Prostate gland (tissue), 2 donors: ENCODE data around the gene ACTA2.

Experiments used
- POLR2A ChIP-seq: fragments of 450-650 bp; IDR thresholded peaks from one replicate; pipeline ENCODE4 v1.6.1; 2016; ENCODE audit warnings: antibody characterized with exemption, mild to moderate bottlenecking
- TF ChIP-seq, protein P1 (sequence below), 4 experiments: fragments of 200-600 bp in 2 of 4; fragments of 450-650 bp in 2 of 4; sonication (generic) in 2 of 4; IDR thresholded peaks; 1 replicate in 3 of 4; 2 replicates in 1 of 4; pipeline ENCODE4 v1.5.1; 2016 to 2019; ENCODE audit warnings: antibody characterized with exemption in 4 of 4, mild to moderate bottlenecking in 2 of 4, moderate library complexity in 2 of 4

DNA sequence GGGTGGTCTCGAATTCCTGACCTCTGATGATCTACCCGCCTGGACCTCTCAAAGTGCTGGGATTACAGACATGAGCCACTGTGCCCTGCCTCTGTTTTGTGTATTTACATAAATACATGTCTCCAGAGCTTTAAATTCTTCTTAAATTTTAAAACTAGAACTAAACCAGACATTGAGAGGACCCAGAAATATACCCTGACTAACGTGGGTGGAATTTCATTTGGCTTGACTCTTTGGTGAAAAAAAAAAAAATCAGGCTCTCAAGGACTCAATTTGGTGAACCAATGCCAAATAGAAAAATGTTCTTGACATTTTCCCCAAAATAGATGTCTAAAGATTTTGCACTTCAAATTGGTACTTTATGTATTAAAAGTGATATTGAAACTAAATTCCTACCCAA is 21.4 kb upstream of the ACTA2 start:
- TF ChIP-seq, protein P1, sequence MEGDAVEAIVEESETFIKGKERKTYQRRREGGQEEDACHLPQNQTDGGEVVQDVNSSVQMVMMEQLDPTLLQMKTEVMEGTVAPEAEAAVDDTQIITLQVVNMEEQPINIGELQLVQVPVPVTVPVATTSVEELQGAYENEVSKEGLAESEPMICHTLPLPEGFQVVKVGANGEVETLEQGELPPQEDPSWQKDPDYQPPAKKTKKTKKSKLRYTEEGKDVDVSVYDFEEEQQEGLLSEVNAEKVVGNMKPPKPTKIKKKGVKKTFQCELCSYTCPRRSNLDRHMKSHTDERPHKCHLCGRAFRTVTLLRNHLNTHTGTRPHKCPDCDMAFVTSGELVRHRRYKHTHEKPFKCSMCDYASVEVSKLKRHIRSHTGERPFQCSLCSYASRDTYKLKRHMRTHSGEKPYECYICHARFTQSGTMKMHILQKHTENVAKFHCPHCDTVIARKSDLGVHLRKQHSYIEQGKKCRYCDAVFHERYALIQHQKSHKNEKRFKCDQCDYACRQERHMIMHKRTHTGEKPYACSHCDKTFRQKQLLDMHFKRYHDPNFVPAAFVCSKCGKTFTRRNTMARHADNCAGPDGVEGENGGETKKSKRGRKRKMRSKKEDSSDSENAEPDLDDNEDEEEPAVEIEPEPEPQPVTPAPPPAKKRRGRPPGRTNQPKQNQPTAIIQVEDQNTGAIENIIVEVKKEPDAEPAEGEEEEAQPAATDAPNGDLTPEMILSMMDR (IDR thresholded peaks at IDR 0.05) = no peak
- no peak for TF ChIP-seq POLR2A
